Umbilical cord (tissue), 2 donors: ENCODE results near the gene HNRNPA3. TPM values are rescaled to one million over a fixed set of nuclear protein-coding genes. Genes with fewer than 3 reads are reported as not detected.
"Not testable (repeated sequence)": the region's sequence is repeated elsewhere in the genome, so short reads cannot be mapped to it uniquely, and the experiment has no call there.

ENCODE experiments used
- DNase-seq: peaks from one replicate; pipeline ENCODE4 v3.0.0-alpha.2; 2015; ENCODE audit warnings: low spot score
- total RNA-seq: library from RNA; depleted of rRNA; stranded (reverse); fragments of >200 nt; gene quantifications from one replicate; pipeline ENCODE4 v1.2.3, GENCODE V29; 2014; ENCODE audit warnings: low replicate concordance; ENCODE audit not compliant: insufficient read depth

Gene HNRNPA3
- total RNA-seq, 1 donor from 2014 or later = 46.7 TPM

DNA sequence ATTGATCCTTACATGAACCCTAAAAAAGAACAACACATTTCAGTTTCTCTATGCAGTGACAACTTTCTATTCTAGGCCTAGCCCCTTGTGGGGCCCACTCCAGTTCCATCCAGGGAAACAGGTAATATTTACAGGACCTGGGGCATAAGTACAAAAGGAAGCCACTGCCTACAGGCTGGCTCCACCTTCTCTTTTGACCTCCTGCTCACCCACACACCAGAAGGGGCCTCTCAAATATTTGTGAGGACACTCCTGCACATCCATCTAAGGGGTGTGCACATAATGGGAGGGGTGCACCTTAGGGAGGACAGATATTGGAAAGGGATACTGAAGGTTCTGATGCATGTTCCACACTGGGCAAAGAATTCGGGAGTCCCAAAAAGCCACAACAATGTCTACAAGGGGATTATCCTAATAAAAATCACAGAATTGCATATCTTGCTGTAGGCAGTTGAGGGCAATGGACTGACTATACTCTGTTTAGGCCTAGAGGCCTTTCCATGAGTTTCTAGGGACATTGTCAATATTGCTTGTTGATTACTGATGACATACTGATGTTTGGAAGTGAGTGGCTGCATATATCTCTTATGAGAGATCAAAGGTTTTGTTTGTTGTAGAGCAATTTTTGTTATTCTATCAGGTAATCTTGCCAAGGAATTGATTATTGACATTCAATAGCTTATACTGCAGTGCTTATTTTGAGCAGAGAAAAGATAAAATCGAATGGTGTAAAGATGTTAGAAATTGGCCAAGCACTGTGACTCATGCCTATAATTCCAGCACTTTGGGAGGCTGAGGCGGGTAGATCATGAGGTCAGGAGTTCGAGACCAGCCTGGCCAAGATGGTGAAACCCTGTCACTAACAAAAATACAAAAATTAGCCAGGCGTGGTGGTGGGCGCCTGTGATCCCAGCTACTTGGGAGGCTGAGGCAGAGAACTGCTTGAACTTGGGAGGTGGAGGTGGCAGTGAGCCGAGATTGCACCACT is 23.8 kb upstream of the HNRNPA3 start:
- DNase-seq = no peak

DNA sequence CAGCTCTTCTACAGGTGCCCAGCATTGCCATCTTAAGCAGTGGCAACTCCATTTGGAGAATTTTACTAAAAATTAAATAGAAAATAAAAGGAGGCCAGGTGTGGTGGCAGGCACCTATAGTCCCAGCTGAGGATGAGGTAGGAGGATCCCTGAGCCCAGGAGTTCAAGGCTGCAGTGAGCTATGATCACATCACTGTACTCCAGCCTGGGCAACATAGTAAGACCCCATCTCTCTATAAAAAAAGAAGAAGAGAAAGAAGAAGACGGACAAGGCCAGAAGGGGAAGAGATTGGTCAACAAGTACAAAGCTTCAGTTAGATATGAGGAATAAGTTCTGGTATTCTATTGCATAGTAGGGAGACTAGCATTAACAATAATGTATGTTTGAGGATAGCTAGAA is 21.7 kb upstream of the HNRNPA3 start:
- DNase-seq = no peak

DNA sequence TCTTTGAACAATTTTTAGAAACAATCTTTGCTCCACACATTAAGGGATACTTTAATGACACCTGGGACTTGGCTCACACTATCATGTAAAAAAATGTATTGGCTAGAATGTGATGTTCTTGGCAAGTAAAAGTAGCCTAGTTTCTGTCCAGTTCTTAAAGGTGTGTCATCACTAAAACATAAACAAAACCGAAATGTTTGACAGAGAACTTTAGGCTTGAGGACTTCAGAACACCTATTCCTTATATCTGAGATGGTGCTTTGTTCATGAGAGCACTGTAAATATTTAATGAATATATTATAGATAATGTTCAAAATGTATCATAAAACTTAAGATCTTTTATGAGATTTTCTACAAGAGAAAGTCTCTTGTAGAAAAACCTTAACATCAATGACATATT is 19.8 kb upstream of the HNRNPA3 start:
- no peak for DNase-seq

DNA sequence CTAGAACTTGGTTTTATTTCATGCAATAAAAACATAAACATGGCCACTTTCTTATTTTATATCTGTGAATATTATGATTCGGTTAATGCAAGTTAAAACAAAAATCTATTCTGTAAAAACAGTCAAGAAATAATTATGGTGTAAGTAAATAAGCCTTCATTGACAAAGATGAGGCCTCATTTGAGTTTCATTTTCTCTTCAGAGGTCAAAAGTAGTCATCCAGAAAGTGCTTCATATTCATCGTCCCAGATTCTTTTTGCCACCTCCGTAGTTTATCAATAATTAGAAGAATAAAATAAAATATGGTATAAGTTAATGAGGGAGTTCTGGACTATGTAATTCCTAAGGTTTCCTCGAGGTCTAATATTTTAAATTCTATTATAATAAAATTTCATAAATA is 19.4 kb upstream of the HNRNPA3 start:
- DNase-seq = no peak

DNA sequence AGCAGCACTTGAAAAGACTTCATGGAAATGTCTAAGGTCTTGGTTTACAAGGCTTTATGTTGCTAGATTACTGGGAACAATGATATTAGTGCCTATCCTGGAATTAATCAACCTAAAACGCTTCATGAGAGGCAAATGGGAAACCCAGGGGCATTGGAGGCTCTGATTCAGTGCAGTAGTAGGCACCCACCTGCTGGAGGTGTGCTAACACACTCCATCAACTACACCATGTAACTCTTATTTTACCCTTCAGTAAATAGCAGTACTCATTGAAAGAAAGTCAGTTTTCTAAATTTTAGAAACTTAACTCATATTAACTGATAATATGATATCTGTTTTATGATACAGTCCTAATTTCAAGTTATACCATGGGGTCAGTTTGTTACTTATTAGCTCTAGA is 17.4 kb upstream of the HNRNPA3 start:
- no peak for DNase-seq

DNA sequence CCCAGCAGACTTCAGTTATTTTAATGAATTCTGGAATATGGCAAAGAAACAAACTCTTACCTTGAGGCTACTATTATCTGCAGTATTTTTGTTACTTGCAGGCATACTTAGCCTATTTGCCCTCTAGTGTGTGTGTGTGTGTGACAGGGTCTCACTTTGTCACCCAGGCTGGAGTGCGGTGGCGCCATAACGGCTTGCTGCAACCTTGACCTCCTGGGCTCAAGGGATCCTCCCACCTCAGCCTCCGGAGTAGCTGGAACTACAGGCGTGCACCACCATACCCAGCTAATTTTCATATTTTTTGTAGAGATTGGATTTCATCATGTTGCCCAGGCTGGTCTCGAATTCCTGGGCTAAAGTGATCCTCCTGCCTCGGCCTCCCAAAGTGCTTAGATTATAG is 12.2 kb upstream of the HNRNPA3 start:
- not testable (repeated sequence) for DNase-seq

DNA sequence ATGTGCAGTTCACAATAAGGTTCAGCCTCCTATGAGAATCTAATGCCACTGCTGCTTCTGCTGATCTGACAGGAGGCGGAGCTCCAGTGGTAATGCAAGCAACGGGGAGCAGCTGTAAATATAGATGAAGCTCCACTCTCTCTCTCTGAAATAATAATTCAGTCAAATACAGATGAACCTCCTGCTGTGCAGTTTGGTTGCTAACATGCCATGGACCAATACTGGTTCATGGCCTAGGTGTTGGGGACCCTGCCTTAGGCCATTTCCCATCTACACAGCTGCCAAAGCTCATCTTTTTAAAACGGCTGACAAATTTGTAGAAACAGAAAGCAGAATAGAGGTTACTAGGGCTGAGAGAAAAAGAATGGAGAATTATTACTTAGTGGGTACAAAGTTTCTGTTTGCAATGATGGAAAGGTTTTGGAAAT is 10.7 kb upstream of the HNRNPA3 start:
- no peak for DNase-seq

DNA sequence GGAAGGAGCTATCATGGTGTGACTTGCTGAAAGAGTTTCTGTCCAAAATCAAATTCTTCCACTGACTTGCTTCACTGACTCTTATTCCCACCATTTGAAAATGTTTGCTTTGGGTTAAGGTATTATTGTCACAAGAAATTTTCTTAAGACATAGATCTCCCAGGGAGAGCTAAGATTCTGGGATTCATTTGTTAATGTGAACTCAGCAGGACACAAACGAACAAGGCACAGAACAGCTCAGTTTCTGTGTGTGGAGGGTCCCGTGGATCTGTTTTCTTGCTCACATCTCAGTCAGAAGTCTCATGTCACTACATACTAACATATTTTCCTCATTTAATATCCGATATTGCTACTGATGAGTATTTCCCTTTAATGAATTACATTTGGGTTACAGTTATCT is 8.2 kb upstream of the HNRNPA3 start:
- DNase-seq = no peak

DNA sequence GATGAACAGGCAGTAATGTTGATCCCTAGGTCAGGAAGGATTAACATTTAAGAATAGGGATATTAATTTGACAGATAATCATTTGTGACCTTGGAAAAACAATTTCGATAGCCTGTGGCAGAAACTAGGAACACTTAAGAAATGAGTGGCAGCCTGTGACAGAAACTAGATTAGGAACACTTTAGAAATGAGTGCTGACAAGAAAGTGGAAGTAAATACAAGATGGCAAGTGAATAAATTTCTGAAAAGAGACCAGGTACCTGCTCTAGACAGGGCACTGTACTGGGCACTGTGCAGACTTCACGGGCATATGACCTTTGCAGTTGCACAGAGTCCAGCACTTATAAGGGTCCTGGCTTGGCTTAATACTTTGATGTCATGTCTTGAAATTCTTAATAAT is 5.5 kb upstream of the HNRNPA3 start:
- DNase-seq = no peak

DNA sequence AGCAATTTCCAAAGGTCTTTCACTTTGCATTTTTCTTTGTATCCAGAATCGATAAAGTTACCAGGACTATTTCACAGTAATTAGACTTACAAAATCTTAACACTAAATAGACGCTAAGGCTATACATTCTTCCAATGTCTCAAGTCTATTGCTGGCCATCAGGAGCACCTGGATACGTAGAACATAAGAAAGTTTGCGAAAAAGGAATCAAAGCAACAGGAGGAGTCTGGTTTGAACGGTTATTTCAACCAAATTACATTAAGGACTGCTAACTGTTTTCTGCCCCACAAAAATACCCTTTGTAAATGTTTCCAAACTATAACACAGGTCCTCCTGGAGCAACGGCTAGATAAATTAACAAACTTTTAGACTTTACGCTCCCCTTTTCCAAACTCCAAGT is 1.4 kb upstream of the HNRNPA3 start:
- no peak for DNase-seq

DNA sequence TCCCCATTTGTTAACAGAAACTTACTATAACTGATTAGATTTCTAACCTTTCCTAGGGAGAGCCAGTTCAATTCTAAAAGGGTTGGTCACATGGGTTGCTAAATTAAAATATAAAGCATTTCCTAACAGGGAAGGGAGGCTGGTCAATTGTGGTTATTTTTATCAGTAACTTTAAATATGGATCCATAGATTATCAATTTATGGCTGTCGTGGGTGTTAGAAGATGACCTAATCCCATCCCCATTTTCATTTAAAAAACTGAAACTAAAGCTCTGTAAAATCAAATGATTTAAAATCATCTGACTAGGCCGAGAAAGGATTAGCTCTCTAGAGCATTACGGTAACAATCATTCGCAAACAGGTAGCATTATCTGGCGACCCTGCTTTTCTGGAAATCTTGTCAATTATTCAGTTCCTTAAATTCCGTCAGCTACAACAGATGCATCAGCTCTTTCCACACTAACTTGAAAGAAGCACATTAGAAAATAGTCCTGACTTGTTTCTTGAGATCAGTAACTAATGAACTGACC is 953 bp upstream of the HNRNPA3 start:
- no peak for DNase-seq

DNA sequence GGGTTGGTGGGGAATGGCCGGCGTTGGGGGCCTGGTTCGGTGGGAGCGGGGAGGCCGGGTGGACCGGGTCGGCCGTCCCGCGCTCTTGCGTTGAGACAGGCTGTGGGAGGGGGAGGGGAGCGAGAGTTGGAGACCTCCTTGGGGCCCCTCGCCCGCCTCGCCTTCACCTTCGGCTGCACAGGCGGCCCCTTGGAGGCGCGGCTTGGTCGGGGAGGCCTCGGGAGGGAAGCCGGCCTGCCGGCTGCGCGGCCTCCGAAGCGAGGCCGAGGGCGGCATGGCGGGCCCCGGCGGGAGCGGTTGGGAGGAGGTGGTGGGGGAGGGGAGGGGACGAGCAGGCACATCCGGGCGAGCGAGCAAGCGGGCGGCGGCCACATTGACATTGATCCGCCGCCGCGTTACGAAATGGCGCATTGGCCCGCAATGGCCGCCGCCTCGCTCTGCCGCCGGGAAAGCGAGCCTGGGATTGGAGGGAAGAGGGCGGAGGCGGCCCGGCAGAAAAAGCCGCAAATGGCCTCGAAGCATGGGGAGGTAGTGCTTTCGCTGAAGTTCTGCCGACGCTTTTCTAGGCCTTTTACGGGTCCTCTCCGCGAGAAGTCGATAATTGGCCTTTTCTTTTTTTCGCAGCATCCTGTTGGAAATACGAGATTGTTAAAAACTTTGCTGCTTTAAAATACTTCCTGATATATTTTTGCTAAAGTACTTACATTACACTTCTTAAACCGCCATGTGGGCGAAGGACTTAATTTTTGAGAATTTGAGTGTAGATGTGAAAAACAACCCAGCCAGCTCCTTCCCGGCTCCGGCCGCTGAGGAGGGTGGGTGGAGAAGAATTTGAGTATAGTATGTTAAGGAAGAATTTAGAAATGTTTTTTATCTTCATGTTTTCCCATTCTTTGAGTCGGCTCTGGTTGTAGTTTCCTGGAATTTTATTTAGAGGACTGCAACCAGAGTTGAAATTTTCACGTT is 580 bp downstream of the HNRNPA3 start:
- DNase-seq = peak; percentile 87

DNA sequence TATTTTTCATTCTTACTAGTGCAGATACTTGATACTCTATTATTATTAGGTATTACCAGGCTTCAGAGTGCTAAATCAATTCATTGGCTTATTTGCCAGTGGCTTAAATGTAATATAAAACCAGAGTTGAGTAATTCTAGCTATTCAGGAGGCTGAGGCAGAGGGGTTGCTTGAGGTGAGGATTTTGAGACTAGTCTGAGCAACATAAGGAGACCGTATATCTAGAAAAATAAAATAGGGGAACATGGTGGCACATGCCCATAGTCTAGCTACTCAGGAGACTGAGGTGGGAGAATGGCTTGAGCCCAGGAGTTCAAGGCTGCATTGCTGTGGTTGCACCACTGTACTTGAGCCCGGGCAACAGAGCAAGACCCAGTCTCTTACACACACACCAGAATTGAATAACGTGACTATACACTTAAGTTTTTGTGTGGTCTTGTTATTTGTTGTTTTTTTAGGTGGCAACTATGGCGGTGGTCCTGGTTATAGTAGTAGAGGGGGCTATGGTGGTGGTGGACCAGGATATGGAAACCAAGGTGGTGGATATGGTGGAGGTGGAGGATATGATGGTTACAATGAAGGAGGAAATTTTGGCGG is 4.8 kb downstream of the HNRNPA3 start:
- DNase-seq = no peak

DNA sequence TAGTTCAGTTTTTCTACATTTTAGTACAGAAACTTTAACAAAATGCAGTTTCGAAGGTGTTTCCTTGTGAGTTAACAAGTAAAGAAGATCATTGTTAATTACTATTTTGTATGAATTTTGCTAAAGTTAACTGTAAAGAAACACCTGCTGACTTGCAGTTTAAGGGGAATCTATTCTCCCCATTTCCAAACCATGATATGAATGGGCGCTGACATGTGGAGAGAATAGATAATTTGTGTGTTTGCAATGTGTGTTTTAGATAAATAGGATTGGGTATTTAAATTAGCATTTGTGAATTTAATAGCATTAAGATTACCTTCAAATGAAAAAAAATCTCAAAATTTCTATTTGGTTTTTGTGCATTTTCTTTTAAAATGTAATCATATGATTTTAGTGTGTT is 7.2 kb downstream of the HNRNPA3 start:
- DNase-seq = not testable (repeated sequence)

DNA sequence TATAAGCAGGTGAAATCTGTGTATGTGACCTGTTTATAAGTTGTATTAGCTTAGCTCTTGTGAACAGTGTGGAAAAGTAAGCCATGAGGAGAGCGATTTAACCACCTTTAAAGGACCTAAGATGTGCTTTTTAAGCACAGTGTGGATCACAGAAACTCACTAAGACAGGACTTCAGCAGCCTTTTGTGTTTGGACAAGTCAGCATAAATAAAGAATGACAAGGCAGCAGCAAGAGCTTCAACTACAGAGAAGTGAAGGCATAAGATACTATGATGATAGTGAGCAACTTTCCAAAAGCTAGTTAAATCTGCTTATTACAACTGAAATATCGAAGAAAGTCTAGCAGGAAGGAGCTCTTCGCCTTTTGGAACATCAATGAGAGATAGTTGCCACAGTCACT is 8.9 kb downstream of the HNRNPA3 start:
- DNase-seq = no peak

DNA sequence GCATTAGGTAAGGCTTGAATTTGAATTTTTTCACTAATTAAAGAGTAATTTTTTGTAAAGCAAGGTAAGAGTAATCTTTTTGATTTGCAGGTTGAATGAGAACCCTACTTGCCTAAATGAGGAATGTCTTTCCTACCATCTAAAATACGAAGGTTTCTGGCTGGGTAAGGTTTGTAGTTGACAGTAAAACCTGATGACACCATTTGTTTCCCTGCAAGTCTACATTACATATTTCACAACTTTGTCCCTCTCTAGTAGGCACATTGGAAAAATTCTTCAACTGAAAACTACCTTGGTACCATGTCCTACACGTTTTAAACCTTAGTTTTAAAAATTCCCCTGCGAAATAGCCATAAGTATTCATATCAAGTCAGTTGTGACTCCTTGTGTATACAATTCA is 9.4 kb downstream of the HNRNPA3 start:
- DNase-seq = no peak

DNA sequence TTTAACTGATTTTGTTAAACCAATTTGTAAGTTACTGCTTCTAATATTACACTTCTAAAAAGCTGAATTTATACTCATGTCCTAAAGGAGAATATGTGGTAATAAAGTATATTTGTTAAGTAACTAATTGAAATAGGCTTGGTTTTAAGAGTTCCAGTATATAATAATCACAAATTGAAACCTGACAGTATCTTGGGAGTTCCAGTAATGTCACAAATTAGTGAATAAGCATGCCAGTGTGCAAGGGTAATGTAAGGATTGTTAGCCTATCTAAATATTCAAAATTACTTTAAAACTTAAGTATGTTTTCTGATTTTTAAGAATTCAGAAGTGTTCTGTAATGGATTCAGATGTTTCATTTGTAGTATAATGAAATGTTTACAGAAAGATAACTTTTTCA is 10.8 kb downstream of the HNRNPA3 start:
- DNase-seq = not testable (repeated sequence)

DNA sequence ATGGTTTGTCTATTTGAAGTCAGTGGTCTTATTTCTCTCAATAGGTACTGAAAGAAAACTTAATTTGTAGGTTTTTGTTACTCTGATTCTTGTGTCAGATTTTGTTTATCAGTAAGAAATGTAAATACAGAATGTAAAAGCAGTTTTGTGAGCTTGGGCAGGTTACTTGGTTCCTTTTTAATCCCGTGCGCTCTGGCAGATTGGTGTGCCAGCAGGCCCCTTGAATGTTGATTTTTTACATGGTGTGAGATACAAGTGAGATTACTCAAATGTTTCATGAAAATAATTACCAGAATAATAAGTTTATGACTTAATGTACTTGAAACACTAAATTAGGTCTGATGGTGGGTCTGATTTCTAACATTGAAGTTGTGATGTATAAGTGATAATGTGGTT is 13.4 kb downstream of the HNRNPA3 start:
- DNase-seq = no peak

DNA sequence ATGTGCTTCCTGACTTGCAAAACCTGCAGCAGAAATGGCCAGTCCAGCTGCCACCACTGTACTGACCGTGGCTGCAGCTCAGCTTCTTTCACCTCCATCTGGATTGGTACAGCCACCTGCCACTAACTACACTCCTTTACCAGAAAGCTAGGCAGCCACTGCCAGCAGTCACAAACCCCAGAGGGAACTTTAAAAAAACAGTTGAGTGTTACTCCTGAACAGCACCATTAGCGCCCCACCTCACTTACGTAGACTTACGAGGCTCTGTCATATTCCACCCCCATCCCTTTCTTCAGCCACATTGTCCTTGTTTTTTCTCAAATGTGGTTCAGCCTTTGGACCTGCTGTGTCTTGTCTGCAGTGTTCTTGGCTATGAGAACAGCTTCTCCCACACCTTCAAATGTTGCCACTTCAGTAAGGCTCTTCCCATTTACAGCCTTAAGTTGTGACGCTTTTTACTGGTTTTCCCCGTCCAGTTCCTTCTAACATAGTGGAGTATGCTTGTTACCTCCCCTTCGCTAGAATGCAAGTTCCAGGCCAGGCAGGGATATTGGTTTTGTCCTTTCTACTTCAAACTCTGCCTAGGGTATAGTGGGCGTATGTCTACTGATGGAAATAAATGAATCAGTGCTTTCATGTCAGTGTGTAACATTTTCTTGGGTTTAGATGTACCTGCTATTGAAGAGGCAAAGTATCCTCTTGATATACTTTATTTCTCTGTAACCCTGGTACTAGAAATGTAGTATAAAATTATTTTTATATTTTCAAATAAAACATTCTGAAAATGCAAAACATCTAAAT is 17.0 kb downstream of the HNRNPA3 start:
- no peak for DNase-seq

DNA sequence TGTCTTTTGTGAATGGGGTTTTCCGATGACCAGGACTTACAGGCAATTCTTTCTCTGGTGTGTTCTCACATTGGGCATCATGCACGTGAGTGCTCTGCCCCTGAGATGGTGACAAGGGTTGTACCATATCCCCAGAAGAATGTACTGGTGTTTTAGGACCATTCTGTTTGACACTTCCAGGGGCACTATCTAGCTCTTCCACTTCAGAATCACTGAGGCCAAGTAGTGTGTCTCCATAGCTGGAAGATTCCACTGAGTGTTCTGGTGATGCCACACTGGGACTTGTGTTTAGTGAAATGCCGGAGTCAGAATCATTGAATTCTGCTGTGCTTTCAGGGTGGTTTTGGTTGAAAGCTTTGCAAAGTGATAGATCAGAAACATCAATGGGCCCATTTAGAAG is 18.7 kb downstream of the HNRNPA3 start:
- no peak for DNase-seq
